HG03565 (cell line): ENCODE measurements around the gene PRR12.
"Not testable (repeated sequence)": the region's sequence is repeated elsewhere in the genome, so short reads cannot be mapped to it uniquely, and the experiment has no call there.

Source experiments
- ATAC-seq: cut with Tn5 transposase; IDR thresholded peaks from one replicate; pipeline ENCODE4 v1.9.1; 2021; ENCODE audit warnings: mild to moderate bottlenecking, moderate library complexity; ENCODE audit not compliant: unreplicated experiment

PRR12 gene

DNA sequence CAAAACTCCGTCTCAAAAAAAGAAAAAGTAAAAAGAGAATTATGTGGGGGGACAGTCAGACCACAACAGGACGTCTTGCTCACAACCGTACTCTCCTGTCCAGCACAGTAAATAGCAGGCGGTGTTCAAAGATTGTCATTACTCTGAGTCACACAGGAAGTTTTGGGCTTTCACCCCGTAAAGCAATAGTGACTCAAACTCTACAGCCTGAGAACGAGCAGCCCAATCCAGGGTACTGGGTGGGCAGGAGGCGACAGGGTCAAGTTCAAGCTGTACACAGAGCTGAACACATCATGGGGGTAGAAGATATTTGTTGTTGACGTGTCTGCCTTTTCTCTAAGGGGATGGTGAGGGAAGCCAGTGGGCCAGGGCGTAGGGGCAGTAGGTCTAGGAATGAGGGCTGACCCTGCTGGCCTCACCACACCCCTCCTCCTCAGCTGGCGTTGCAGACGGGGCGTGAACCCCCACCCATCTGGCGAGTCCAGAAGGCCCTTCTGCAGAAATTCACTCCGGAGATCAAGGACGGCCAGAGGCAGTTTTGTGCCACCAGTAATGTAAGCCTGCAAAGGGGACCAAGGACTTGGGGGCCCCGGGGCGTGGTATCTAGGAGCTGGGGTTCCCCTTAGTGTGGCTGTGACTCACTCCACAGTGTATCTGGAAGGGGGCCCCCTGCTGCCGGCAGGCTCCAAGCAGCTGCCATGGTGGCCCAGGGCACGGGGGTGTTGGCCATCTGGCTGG, 23.3 kb downstream of the PRR12 start:
- ATAC-seq, result no peak

GRCh38 chr19:49615861-49616260, 24.9 kb downstream of the PRR12 start:
- no peak for ATAC-seq

GRCh38 chr19:49616532-49616931, 25.6 kb downstream of the PRR12 start:
- ATAC-seq, result no peak

GRCh38 chr19:49616945-49617344, 26.0 kb downstream of the PRR12 start:
- ATAC-seq, result no peak

- ATAC-seq, result not testable (repeated sequence)
Measured at GRCh38 chr19:49617860-49618259, 26.9 kb downstream of the PRR12 start.

DNA sequence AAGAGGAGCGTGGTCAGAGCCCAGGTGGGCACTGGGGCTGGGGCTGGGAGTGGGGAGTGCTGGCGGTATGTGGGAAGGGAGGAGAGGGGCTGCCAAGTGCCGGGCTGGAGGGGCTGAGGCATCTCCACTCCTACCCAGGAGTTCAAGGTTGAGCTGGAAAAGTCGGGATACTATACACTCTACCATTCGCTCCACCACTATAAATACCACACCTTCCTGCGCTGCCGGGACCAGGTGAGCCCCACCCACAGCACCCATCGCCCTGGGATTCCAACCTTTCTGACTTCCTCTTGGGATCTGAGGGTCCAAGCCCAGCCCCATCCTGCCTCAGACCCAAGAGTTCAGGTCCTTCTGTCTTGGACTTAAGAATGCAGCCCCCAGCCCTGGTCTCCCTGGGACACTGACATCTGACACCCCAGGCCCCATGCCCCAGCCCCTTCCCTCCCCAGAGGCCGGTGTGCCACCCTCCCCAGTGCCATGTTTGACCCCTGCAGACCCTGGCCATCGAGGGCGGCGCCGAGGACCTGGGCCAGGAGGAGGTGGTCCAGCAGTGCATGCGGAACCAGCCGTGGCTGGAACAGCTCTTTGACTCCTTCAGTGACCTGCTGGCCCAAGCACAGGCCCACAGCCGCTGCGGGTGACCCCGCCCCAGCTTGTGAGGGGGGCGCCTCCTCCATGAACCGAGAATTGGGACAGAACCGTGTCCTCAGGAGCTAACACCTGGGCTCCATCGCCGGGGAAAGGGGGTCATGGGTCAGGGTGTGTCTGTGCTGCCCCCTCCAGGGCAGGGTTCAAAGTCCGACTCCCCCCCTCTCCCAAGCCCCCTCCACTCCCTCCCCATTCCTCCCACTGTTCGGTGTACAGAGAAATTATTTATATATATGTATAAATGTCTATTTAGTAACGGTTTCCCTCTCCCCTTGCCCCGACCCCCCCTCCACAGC, 34.3 kb downstream of the PRR12 start:
- ATAC-seq, result no peak

DNA sequence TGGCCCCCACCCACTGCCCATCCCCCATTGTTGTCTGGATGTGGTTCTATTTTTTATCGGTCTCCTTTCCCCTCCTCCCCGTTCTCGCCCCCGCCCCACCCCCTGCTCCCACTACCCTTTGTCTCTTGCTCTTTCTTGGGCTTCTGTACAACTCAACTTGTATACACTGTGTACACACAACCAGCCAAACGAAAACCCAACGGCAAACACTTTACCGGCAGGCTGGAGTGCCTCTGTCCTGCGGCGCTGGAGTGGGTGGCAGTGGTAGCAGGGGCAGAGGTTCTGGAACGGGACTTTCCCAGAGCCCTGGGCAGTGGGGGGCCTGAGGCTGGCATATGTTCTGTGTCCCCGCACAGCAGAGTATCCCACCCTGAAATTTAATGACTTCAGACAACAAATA, 35.2 kb downstream of the PRR12 start:
- no peak for ATAC-seq

GRCh38 chr19:49629659-49630058, 38.7 kb downstream of the PRR12 start:
- no peak for ATAC-seq

- no peak for ATAC-seq
Measured at GRCh38 chr19:49631014-49631588, 40.1 kb downstream of the PRR12 start.

DNA sequence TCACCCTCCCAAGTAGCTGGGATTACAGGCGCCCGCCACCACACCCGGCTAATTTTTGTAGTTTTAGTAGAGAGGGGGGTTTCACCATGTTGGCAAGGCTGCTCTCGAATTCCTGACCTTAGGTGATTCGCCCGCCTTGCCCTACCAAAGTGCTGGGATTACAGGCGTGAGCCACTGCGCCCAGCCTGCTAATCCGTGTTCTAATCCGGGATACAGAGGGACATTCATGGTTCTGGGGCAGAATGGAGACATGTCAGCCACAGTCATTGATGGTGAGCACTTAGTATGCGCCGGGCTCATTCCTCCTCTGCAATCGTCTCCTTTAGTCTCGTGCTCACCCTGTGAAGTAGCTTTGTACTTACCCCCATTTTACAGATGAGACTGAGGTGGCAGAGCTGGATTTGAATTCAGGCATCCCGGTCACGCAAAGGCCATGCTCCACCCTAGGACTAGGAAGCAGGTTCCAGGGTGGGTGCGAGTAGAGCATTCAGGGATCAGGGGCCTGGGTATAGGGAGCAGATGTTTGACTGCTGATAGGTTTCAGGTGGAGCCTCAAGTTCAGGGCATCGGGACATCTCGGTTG, 40.7 kb downstream of the PRR12 start:
- ATAC-seq, result no peak

- ATAC-seq, result no peak
Measured at GRCh38 chr19:49632576-49632975, 41.6 kb downstream of the PRR12 start.

- not testable (repeated sequence) for ATAC-seq
Measured at GRCh38 chr19:49633273-49633672, 42.3 kb downstream of the PRR12 start.

DNA sequence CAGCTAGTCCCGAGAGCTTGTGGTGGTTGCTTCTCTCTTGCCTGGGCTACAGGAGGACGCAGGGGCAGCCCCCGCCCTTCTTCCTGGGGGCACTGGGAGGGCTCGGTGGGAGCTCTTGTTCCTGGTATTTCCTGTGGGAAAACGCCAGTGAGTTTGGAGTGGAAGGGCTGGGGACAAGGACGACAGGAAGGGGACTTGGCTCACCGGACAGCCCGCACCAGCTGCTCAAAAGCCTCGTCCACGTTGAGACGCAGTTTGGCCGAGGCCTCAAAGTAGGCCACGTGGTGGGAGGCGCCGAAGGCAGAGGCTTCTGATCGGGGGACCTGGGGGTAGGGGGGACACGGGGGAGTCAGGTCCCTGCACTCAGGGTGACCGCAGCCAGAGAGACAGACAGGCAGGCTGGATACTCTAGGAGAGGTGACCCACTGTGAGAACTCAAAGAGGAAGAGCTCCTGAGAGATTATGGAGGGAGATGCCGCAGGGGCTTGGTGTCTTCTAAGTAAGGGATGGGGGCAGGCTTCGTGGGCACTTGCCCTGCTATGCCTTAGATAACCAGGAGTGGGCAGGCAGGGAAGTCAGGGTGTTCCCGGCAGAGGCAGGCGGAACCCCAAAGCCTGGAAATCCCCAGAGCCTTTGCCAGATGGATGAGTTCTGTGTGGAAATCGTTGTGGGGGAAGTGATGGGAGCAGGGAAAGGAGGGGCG, 44.7 kb downstream of the PRR12 start:
- ATAC-seq, result no peak

DNA sequence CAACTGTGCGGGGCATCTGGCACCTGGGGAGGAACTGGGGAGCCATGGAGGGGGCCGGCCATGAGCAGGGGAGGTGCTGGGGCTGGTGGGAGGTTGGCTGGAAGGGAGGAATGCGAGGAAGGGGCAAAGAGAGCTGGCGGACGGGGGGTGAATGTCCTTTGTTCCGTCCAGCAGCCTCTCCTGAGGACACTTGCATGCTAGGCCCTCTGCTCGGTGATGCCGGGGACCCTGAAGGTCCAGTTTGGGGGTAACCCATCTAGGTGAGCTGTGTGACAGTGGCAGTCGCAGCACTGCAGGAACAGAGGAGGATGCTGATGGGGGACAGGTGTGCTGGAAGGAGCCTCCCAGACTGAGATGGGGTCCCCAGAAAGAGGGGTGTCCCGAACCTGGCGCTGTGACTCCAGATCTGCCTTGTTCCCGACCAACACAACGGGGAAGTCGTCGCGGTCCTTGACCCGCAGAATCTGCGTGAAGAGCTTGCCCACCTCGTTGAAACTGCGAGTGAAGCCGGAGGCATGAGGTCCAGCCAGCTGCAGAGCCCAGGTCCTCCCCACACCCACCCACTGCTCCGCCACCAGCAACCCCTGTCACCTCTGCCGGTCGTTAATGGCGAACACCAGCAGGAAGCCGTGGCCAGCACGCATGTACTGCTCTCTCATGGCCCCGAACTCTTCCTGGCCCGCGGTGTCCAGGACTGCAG, 45.4 kb downstream of the PRR12 start:
- ATAC-seq, result no peak

DNA sequence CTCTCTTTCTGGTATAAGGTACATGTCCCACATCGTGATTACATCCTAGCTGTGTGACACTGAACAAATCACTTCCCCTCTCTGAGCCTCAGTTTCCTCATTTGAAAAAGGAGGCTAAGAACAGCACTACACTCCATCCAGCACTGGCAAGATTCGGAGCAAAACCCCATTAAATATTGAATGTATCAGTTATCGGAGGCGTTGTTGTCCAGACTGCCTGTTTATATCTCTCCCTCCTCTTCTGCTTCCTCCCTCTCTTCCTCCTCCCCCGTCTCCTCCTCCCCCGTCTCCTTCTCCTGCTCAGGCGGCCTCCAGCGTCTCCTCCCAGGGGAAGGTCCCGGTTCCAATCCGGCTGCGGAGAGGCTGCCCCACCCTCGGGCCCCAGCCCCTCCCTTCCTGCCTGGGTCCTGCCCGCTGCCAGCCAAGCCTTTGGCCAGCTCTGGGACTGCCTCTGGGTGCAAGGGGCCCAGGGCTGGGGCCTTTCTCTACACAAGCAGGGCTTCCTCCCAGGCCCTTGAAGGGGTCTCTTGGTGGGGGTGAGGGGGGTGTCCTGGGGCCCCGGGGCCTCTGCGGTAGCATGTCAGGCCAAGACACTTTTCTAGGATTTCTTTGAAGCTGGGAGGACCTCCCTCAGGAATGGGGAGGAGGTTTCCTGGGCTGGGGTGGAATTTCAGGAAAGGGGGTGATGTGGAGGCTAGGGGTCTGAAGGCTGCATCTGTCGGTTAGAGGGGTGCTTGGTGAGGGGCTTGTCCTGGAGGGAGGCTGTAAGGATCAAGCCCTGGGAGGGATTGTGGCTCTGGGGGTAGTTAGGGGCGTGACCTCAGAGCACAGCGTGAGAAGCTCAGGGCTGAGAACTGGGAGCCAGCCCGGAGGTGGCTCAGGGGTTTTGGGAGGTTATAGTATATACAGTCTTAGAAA, 47.1 kb downstream of the PRR12 start:
- no peak for ATAC-seq

GRCh38 chr19:49639401-49640112, 48.6 kb downstream of the PRR12 start:
- ATAC-seq, result no peak

DNA sequence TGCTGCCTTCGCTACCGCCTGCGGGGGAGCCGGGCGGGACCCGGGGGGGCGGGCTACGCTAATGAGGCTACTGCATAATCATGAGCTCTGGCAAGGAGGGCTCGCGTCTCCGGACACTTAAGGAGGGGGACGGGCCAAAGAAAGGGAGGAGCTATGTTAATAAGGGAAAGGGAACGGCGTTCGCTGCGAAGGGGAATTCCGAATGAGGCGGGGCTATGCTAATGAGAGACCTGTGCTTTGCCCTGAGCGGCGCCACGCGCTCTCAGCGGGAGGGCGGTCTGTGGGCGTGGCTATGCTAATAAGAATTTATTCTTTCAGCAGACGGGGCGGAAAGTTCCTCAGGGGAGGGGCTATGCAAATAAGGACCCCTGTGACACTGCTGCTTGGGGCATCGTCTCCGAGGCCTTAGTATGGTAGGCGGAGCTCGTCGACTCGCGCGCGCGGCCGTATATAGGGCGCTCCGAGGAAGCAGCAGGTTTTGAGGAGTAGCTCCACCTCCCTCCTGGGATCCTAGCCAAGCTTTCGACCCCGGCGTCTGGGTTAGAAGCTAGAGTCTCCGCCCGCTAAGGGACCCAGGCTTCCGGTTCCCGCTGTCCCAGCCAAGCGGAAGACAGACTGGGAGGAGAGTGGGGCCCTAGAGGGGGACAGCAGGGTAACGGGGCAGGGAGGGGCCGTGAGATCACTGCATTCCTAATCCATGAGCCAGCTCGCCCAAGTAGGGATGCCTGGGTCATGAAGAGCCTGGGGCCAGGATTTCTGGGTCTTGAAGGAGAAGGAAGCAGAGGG, 49.3 kb downstream of the PRR12 start, which contains the start of gene RRAS:
Gene RRAS (minus strand): TSS at position 31 of the 786 bp plus-strand sequence. CDS start 45 bp downstream, outside the sequence.
- ATAC-seq, result peak; percentile 60
